ENCODE measurements around the gene NIF3L1. TPM values are rescaled to one million over a fixed set of nuclear protein-coding genes. Genes with fewer than 3 reads are reported as not detected.

Gene NIF3L1
- total RNA-seq, 1 experiment from 2014 or later = 38.4 TPM

- intact Hi-C loops (cut with micrococcal nuclease; ENCODE audit: unreplicated experiment) = no loop called here
- no TSS peak for BruUV-seq (replicated peaks)
- no peak for DNase-seq
- Mint-ChIP-seq H3K27ac (ENCODE audit: unreplicated experiment) (no peak overlapping the region), H3K9me3 (ENCODE audit: low read depth, unreplicated experiment) (no peaks in the 10 kb centered on the region), H3K4me1 (ENCODE audit: low read depth, unreplicated experiment) (no peaks in the 10 kb centered on the region), H3K36me3 (ENCODE audit: insufficient read depth, unreplicated experiment) (peaks cover 5% of the 10 kb centered on the region), H3K4me3 (ENCODE audit: low read depth, unreplicated experiment) (no peak overlapping the region), H3K27me3 (ENCODE audit: unreplicated experiment) (no peaks in the 10 kb centered on the region)
- CTCF ChIA-PET = no interaction called here
- TF ChIP-seq CTCF (IDR thresholded peaks at IDR 0.05; ENCODE audit: unreplicated experiment) = no peak
These were observed 44.0 kb upstream of the NIF3L1 start for GRCh38 chr2:200845194-200845593.

- Mint-ChIP-seq H3K27me3 (ENCODE audit: unreplicated experiment) (no peaks in the 10 kb centered on the region), H3K27ac (ENCODE audit: unreplicated experiment) (no peak overlapping the region), H3K36me3 (ENCODE audit: insufficient read depth, unreplicated experiment) (peaks cover 11% of the 10 kb centered on the region), H3K4me3 (ENCODE audit: low read depth, unreplicated experiment) (no peak overlapping the region), H3K4me1 (ENCODE audit: low read depth, unreplicated experiment) (no peaks in the 10 kb centered on the region), H3K9me3 (ENCODE audit: low read depth, unreplicated experiment) (no peaks in the 10 kb centered on the region)
- BruUV-seq (replicated peaks) = no TSS peak
- CTCF ChIA-PET = no interaction called here
- TF ChIP-seq CTCF (IDR thresholded peaks at IDR 0.05; ENCODE audit: unreplicated experiment) = no peak
- no peak for DNase-seq
- intact Hi-C loops (cut with micrococcal nuclease; ENCODE audit: unreplicated experiment) = no loop called here
These were observed 43.4 kb upstream of the NIF3L1 start for GRCh38 chr2:200845669-200846325.

GRCh38 chr2:200847269-200847668, 41.9 kb upstream of the NIF3L1 start:
- no TSS peak for BruUV-seq (replicated peaks)
- Mint-ChIP-seq H3K4me1 (ENCODE audit: low read depth, unreplicated experiment) (no peaks in the 10 kb centered on the region), H3K9me3 (ENCODE audit: low read depth, unreplicated experiment) (no peaks in the 10 kb centered on the region)

GRCh38 chr2:200847939-200848338, 41.2 kb upstream of the NIF3L1 start:
- Mint-ChIP-seq H3K27me3 (ENCODE audit: unreplicated experiment) (no peaks in the 10 kb centered on the region), H3K4me1 (ENCODE audit: low read depth, unreplicated experiment) (no peaks in the 10 kb centered on the region), H3K36me3 (ENCODE audit: insufficient read depth, unreplicated experiment) (peaks cover 32% of the 10 kb centered on the region), H3K27ac (ENCODE audit: unreplicated experiment) (no peak overlapping the region), H3K9me3 (ENCODE audit: low read depth, unreplicated experiment) (no peaks in the 10 kb centered on the region), H3K4me3 (ENCODE audit: low read depth, unreplicated experiment) (no peak overlapping the region)
- intact Hi-C loops (cut with micrococcal nuclease; ENCODE audit: unreplicated experiment) = no loop called here
- CTCF ChIA-PET = no interaction called here
- TF ChIP-seq CTCF (IDR thresholded peaks at IDR 0.05; ENCODE audit: unreplicated experiment) = no peak
- BruUV-seq (replicated peaks) = no TSS peak
- DNase-seq = no peak

More at GRCh38 chr2:200847269-200847668, 41.9 kb upstream of the NIF3L1 start:
- no peak overlapping the region for H3K27ac Mint-ChIP-seq (ENCODE audit: unreplicated experiment)
- CTCF ChIA-PET = no interaction called here
- TF ChIP-seq CTCF (IDR thresholded peaks at IDR 0.05; ENCODE audit: unreplicated experiment) = no peak
- H3K36me3 Mint-ChIP-seq (ENCODE audit: insufficient read depth, unreplicated experiment) = peaks cover 25% of the 10 kb centered on the region
- H3K4me3 Mint-ChIP-seq (ENCODE audit: low read depth, unreplicated experiment) = no peak overlapping the region
- no peaks in the 10 kb centered on the region for H3K27me3 Mint-ChIP-seq (ENCODE audit: unreplicated experiment)
- intact Hi-C loops (cut with micrococcal nuclease; ENCODE audit: unreplicated experiment) = no loop called here
- DNase-seq = no peak

Data from Calu3 (cell line).